HG02852 (cell line): ENCODE data around the gene ZBTB45.

Experiments
- ATAC-seq: cut with Tn5 transposase; IDR thresholded peaks from one replicate; pipeline ENCODE4 v1.9.1; 2021; ENCODE audit warnings: mild to moderate bottlenecking, moderate library complexity; ENCODE audit not compliant: unreplicated experiment

Gene ZBTB45

GRCh38 chr19:58519355-58520256 is at the start of gene ZBTB45:
Gene ZBTB45, minus strand, starts transcription at chr19:58519810. Its CDS starts 2,137 bp downstream, at chr19:58517673.
- peak; percentile 83 for ATAC-seq

GRCh38 chr19:58568453-58569130 is 49.0 kb upstream of the ZBTB45 start:
- ATAC-seq = no peak

- ATAC-seq = no peak
These were observed 47.4 kb upstream of the ZBTB45 start for GRCh38 chr19:58566989-58567388.

- no peak for ATAC-seq
These were observed 44.2 kb upstream of the ZBTB45 start for GRCh38 chr19:58563823-58564222.

GRCh38 chr19:58563034-58563573 is 43.5 kb upstream of the ZBTB45 start:
- ATAC-seq = no peak

GRCh38 chr19:58562122-58563033 is 42.8 kb upstream of the ZBTB45 start:
- ATAC-seq = no peak

GRCh38 chr19:58561373-58562121 is 41.9 kb upstream of the ZBTB45 start:
- ATAC-seq = no peak

- no peak for ATAC-seq
These were observed 41.3 kb upstream of the ZBTB45 start for GRCh38 chr19:58560921-58561320.

- no peak for ATAC-seq
These were observed 40.6 kb upstream of the ZBTB45 start for GRCh38 chr19:58560007-58560887.

- ATAC-seq = peak; percentile 1
These were observed 39.8 kb upstream of the ZBTB45 start for GRCh38 chr19:58559275-58560006.

GRCh38 chr19:58558623-58559274 is 39.1 kb upstream of the ZBTB45 start:
- peak; percentile 57 for ATAC-seq

GRCh38 chr19:58558066-58558622 is 38.5 kb upstream of the ZBTB45 start, which contains the start of gene UBE2M:
Gene UBE2M, minus strand, starts transcription at chr19:58558611. Its CDS starts 230 bp downstream, at chr19:58558381.
- no peak for ATAC-seq

GRCh38 chr19:58557221-58558065 is 37.8 kb upstream of the ZBTB45 start:
- no peak for ATAC-seq

- no peak for ATAC-seq
These were observed 37.1 kb upstream of the ZBTB45 start for GRCh38 chr19:58556622-58557220.

- ATAC-seq = no peak
These were observed 36.5 kb upstream of the ZBTB45 start for GRCh38 chr19:58555920-58556621.
